Measurements from ENCODE around the gene ITPRIPL1.

Gene ITPRIPL1

DNA sequence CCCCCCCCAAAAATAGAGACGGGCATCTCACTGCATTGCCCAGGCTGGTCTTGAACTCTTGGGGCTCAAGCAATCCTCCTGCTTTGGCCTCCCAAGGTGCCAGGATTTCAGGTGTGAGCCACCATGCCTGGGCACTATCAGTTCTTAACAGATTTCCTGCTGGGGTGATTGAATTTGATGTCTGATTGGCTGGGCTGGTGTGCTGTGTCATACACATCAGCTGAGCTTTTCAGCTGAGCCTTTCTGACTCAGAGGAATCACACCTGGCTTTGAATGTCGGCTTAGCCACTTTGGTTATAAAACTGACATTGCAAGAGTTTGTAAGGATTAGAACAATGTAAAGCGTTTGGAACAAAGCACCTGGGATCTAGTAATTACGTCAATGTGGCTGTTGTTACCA lies 29.4 kb downstream of the ITPRIPL1 start:
- DNase-seq (ENCODE audit: low read depth): no peak

DNA sequence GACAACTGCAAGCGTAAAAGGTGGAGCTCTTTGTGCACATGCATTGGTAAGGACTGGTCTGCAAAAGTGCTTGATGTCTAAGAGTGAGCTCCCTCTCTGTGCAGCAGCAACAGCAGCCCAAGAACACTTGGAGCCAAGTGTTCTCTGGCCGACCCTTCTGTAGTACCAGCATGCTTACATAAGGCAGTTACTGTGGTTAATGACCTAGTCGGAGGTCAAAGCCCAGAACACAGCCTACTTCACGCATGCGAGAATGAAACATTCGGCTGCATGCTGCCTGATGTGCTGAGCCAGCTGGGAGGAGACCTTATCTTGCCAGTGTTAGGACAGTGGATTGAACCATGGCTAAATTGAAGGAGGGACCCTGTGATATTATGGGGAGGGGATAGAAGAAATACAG lies 31.8 kb downstream of the ITPRIPL1 start:
- no peak for DNase-seq (ENCODE audit: low read depth)

DNA sequence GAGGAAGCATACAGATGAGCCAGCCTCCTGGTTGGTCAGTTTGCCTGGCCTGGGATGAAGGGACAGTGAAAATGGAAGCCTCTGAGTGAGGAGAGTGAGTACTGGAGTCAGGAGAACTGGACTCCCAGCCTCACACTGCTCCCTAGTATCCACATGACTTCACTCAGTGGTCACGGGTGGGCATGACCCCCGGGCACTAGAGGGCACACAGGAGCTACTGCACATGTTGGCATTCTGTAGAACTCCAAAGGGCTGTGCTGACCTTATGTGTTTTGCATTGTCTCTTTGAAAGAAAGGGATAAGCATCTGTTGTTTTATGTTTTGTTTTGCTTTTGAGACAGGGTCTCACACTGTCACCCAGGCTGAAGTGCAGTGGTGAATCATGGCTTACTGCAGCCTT lies 34.2 kb downstream of the ITPRIPL1 start:
- DNase-seq (ENCODE audit: low read depth): peak; percentile 30

GRCh38 chr2:96359866-96360265 lies 34.7 kb downstream of the ITPRIPL1 start:
- no peak for DNase-seq (ENCODE audit: low read depth)

DNA sequence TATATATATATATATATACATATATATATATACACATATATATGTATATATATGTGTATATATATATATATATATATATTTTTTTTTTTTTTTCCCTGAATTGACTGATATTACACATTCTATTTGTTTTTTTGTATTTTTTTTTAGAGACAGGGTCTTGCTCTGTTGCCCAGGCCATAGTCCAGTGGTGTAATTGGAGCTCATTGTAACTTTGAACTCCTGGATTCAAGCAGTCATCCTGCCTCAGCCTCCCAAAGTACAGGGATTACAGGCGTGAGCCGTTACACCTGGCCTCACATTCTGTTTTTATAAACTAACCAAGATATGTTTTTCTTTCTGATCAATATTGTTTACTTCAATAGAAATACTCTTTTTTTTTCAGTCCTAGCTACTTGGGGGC lies 36.6 kb downstream of the ITPRIPL1 start:
- DNase-seq (ENCODE audit: low read depth): no peak

DNA sequence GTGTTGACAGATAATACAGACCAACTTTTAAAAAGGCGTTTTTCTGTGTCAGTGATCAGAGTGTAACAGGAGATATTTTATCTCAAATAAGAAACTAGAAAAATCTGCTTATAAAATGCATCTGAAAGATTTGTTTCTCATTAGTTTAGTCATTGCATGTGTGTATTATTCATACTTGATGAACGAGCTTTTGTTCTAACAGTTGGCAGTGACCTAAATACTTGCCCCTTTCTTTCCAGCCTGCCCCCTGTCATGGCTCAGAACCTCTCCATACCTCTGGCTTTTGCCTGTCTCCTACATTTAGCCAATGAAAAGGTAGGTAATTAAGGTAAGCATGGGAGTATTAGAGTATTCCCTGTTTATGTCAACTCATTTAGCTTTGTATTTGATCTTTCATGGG lies 44.1 kb downstream of the ITPRIPL1 start:
- no peak for DNase-seq (ENCODE audit: low read depth)

GRCh38 chr2:96374211-96374951 lies 49.3 kb downstream of the ITPRIPL1 start:
- DNase-seq (ENCODE audit: low read depth): no peak
